Brain pericyte (primary cell): Measurements from ENCODE around the gene TRMT44.

Experiments used
- DNase-seq: peaks from one replicate; pipeline ENCODE4 v3.0.0-alpha.2; 2012; ENCODE audit warnings: low read depth, low spot score

TRMT44 gene

GRCh38 chr4:8435656-8436121 lies 4.9 kb upstream of the TRMT44 start:
- no peak for DNase-seq

- DNase-seq: no peak
Measured at GRCh38 chr4:8437281-8437680, 3.3 kb upstream of the TRMT44 start.

- DNase-seq: no peak
Measured at GRCh38 chr4:8438743-8439142, 1.8 kb upstream of the TRMT44 start.

- DNase-seq: no peak
Measured at GRCh38 chr4:8439168-8439567, 1.4 kb upstream of the TRMT44 start.

GRCh38 chr4:8439914-8440491 lies 574 bp upstream of the TRMT44 start:
- DNase-seq: no peak

- no peak for DNase-seq
Measured at GRCh38 chr4:8441499-8442091, 1.0 kb downstream of the TRMT44 start.

GRCh38 chr4:8442596-8443358 lies 2.2 kb downstream of the TRMT44 start:
- DNase-seq: no peak

GRCh38 chr4:8443801-8444200 lies 3.2 kb downstream of the TRMT44 start:
- no peak for DNase-seq

GRCh38 chr4:8446122-8446521 lies 5.5 kb downstream of the TRMT44 start:
- no peak for DNase-seq

- DNase-seq: no peak
Measured at GRCh38 chr4:8451440-8452182, 11.0 kb downstream of the TRMT44 start.

- no peak for DNase-seq
Measured at GRCh38 chr4:8453957-8454356, 13.4 kb downstream of the TRMT44 start.

- DNase-seq: no peak
Measured at GRCh38 chr4:8457646-8458252, 17.2 kb downstream of the TRMT44 start.

- no peak for DNase-seq
Measured at GRCh38 chr4:8459867-8460445, 19.4 kb downstream of the TRMT44 start.

GRCh38 chr4:8461086-8461485 lies 20.5 kb downstream of the TRMT44 start:
- DNase-seq: no peak

GRCh38 chr4:8461616-8462015 lies 21.0 kb downstream of the TRMT44 start:
- DNase-seq: no peak

GRCh38 chr4:8463811-8464210 lies 23.2 kb downstream of the TRMT44 start:
- DNase-seq: no peak

- no peak for DNase-seq
Measured at GRCh38 chr4:8464381-8464780, 23.8 kb downstream of the TRMT44 start.

GRCh38 chr4:8465615-8466611 lies 25.3 kb downstream of the TRMT44 start:
- DNase-seq: no peak

GRCh38 chr4:8467016-8467415 lies 26.4 kb downstream of the TRMT44 start:
- DNase-seq: no peak
